Astrocyte (in vitro differentiated cells and primary cell): ENCODE measurements around the gene TM9SF3.

ENCODE experiments used
- CTCF ChIP-seq: IDR thresholded peaks from 2 replicates; pipeline ENCODE4 v1.5.1; 2011; ENCODE audit warnings: low read depth, mild to moderate bottlenecking, inconsistent platforms, low read length, moderate library complexity; ENCODE audit not compliant: insufficient read depth
- EZH2 ChIP-seq: IDR thresholded peaks from 2 replicates; pipeline ENCODE4 v1.6.1; 2012; ENCODE audit warnings: mild to moderate bottlenecking, low read length, inconsistent platforms; ENCODE audit not compliant: insufficient read depth

GRCh38 chr10:96584035-96584434, 2.8 kb downstream of the TM9SF3 start:
- TF ChIP-seq CTCF (no peak), EZH2 (no peak)
